Loucy (cell line): Measurements from ENCODE around the gene TRIM40.

Experiments
- H2AFZ ChIP-seq: fragments of 200-600 bp; sonication (generic); 2 replicates; pipeline ENCODE4 v1.6.0; 2016; ENCODE audit warnings: antibody characterized with exemption, mild to moderate bottlenecking, low read length, moderate library complexity
- H3F3A ChIP-seq: fragments of 200-600 bp; 2 replicates; pipeline ENCODE4 v1.6.0; 2016; ENCODE audit warnings: antibody characterized with exemption, low read depth, mild to moderate bottlenecking
- H3K27me3 ChIP-seq: fragments of 200-600 bp; sonication (generic); 2 replicates; pipeline ENCODE4 v1.6.1; 2014; ENCODE audit warnings: low read length, mild to moderate bottlenecking; ENCODE audit not compliant: insufficient read depth, poor library complexity, severe bottlenecking
- H3K36me3 ChIP-seq: fragments of 200-600 bp; sonication (generic); 2 replicates; pipeline ENCODE4 v1.6.1; 2016; ENCODE audit warnings: low read length; ENCODE audit not compliant: insufficient read depth
- H3K4me1 ChIP-seq: fragments of 200-600 bp; sonication (generic); 2 replicates; pipeline ENCODE4 v1.5.1; 2014; ENCODE audit warnings: low read length, mild to moderate bottlenecking; ENCODE audit not compliant: insufficient read depth, poor library complexity, severe bottlenecking
- H3K4me2 ChIP-seq: fragments of 200-600 bp; sonication (generic); 2 replicates; pipeline ENCODE4 v1.6.0; 2014; ENCODE audit warnings: antibody characterized with exemption, low read length, low read depth, mild to moderate bottlenecking; ENCODE audit not compliant: poor library complexity, severe bottlenecking
- H3K4me3 ChIP-seq: fragments of 200-600 bp; sonication (generic); 2 replicates; pipeline ENCODE4 v1.5.1; 2014; ENCODE audit warnings: low read length, mild to moderate bottlenecking, mixed read lengths; ENCODE audit not compliant: poor library complexity, severe bottlenecking
- H3K79me2 ChIP-seq: fragments of 200-600 bp; sonication (generic); 2 replicates; pipeline ENCODE4 v1.6.1; 2014; ENCODE audit warnings: low read length; ENCODE audit not compliant: insufficient read depth
- H3K9ac ChIP-seq: fragments of 200-600 bp; sonication (generic); 2 replicates; pipeline ENCODE4 v1.6.0; 2014; ENCODE audit warnings: mild to moderate bottlenecking, low read depth, low read length, moderate library complexity; ENCODE audit not compliant: poor library complexity, severe bottlenecking
- H3K9me2 ChIP-seq: fragments of 200-600 bp; sonication (generic); replicated peaks from 2 replicates; pipeline ENCODE4 v1.6.1; 2016; ENCODE audit warnings: low read depth, low read length, mixed read lengths
- H3K9me3 ChIP-seq: fragments of 200-600 bp; sonication (generic); 2 replicates; pipeline ENCODE4 v1.6.1; 2014; ENCODE audit warnings: mild to moderate bottlenecking, antibody characterized with exemption, low read length, low read depth; ENCODE audit not compliant: insufficient read depth
- H4K20me1 ChIP-seq: fragments of 200-600 bp; sonication (generic); 2 replicates; pipeline ENCODE4 v1.6.0; 2014; ENCODE audit warnings: antibody characterized with exemption, low read length, mild to moderate bottlenecking; ENCODE audit not compliant: insufficient read depth, poor library complexity, severe bottlenecking
- EZH2phosphoT487 ChIP-seq: fragments of 200-600 bp; IDR thresholded peaks from 2 replicates; pipeline ENCODE4 v1.6.1; 2018; ENCODE audit warnings: antibody characterized with exemption, mild to moderate bottlenecking, moderate library complexity, borderline replicate concordance
- TF ChIP-seq, protein P1 (sequence below): fragments of 200-600 bp; sonication (generic); conservative IDR thresholded peaks from 2 replicates; pipeline ENCODE4 v1.5.1; 2014; ENCODE audit warnings: mild to moderate bottlenecking, antibody characterized with exemption, low read length

TRIM40 gene

DNA sequence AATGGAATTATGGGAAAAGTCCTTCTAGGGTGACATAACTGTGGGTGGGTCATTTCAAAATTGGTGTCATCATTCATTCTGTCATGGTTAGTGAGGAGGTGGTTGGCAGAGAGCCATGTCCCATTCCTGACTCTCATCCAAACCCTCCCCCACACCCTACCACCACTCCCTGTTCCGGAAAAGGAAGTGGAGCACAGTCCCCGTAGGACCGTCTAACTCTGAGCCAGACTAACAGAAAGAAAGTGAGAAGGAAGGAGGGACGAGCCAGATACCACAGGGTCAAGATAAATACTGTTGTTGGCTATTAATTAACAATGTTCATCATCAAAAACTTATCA is 20.3 kb downstream of the TRIM40 start:
- no peak overlapping the region for H2AFZ ChIP-seq
- no peak overlapping the region for H3K4me3 ChIP-seq
- H3K9me3 ChIP-seq, result no peaks in the 10 kb centered on the region
- no peak for TF ChIP-seq EZH2phosphoT487
- H3K27me3 ChIP-seq, result no peaks in the 10 kb centered on the region
- peaks cover 32% of the 10 kb centered on the region for H3K4me1 ChIP-seq
- H3K9ac ChIP-seq, result no peak overlapping the region
- H3K4me2 ChIP-seq, result no peak overlapping the region
- H3K9me2 ChIP-seq, result no peaks in the 10 kb centered on the region
- no peaks in the 10 kb centered on the region for H3F3A ChIP-seq
- no peaks in the 10 kb centered on the region for H3K79me2 ChIP-seq
- H3K36me3 ChIP-seq, result no peaks in the 10 kb centered on the region
- no peaks in the 10 kb centered on the region for H4K20me1 ChIP-seq

DNA sequence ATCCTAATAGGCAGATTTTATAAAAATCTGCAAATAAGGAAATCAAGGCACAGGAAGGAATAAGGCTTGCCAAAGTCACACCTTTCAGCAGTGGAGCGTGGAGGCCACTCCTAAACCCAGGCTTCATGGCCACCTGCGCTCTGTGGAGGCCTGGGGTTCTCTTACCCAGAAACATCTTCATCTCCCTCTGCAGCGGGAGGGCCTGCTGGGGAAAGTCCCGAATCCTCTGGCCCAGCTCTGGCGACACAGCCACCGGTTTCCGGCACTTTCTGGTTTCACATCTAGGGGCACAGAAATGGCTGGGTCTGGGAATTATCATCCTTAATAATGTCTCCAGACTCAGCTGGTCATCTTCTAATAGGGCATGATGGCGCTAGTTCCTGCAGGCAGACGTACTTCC is 20.8 kb downstream of the TRIM40 start:
- Histone ChIP-seq H4K20me1 (no peaks in the 10 kb centered on the region), H3K4me3 (no peak overlapping the region), H3K9me3 (no peaks in the 10 kb centered on the region), H2AFZ (no peak overlapping the region), H3K4me1 (peaks cover 27% of the 10 kb centered on the region), H3K36me3 (no peaks in the 10 kb centered on the region), H3K4me2 (no peak overlapping the region), H3F3A (no peaks in the 10 kb centered on the region), H3K9me2 (no peaks in the 10 kb centered on the region), H3K79me2 (no peaks in the 10 kb centered on the region), H3K27me3 (no peaks in the 10 kb centered on the region), H3K9ac (no peak overlapping the region)
- no peak for TF ChIP-seq EZH2phosphoT487
- TF ChIP-seq, protein P1, sequence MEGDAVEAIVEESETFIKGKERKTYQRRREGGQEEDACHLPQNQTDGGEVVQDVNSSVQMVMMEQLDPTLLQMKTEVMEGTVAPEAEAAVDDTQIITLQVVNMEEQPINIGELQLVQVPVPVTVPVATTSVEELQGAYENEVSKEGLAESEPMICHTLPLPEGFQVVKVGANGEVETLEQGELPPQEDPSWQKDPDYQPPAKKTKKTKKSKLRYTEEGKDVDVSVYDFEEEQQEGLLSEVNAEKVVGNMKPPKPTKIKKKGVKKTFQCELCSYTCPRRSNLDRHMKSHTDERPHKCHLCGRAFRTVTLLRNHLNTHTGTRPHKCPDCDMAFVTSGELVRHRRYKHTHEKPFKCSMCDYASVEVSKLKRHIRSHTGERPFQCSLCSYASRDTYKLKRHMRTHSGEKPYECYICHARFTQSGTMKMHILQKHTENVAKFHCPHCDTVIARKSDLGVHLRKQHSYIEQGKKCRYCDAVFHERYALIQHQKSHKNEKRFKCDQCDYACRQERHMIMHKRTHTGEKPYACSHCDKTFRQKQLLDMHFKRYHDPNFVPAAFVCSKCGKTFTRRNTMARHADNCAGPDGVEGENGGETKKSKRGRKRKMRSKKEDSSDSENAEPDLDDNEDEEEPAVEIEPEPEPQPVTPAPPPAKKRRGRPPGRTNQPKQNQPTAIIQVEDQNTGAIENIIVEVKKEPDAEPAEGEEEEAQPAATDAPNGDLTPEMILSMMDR, result no peak

DNA sequence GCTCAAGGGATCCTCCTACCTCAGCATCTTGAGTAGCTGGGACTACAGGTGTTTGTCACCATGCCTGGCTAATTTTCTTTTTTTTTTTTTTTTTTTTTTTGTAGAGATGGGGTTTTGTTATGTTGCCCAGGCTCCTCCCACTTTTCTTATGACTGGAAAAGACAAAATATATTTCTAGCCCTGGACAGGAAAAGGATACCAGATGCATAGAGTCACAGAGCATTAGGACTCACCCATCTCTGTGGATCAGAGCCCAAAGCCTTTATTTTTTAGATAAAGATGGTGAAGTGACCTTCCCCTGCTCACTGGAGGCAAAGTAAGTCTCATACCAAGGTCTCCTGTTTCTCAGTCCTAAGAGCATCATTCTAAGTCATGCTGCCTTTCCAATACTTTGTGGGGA is 21.6 kb downstream of the TRIM40 start:
- Histone ChIP-seq H3K79me2 (no peaks in the 10 kb centered on the region), H2AFZ (peak overlapping the region; percentile 42), H3K27me3 (no peaks in the 10 kb centered on the region), H3K36me3 (no peaks in the 10 kb centered on the region), H3K9me2 (no peaks in the 10 kb centered on the region), H3K4me1 (peaks cover 24% of the 10 kb centered on the region), H3F3A (no peaks in the 10 kb centered on the region), H3K9ac (no peak overlapping the region), H3K4me3 (no peak overlapping the region), H3K9me3 (no peaks in the 10 kb centered on the region), H3K4me2 (peak overlapping the region; percentile 4), H4K20me1 (no peaks in the 10 kb centered on the region)
- no peak for TF ChIP-seq EZH2phosphoT487
- TF ChIP-seq, protein P1, result no peak

DNA sequence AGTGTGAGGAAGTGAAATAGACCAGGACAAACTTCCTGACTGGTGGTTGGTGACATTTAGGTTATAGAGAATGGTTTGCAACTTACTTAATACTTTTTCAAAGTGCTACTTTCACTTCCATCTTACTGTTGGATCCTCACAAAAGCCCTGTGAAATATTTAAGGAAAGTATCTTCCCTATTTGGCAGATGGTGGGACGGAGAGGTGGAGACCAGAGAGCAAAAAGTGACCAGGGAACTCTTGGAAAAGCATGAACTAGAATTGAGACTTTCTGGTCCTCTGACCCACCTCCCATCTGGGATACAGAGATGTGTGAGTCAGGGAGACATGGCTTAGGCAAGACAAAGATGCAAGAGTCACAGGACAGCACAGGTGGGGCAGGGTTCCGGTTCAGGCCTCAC is 22.1 kb downstream of the TRIM40 start:
- Histone ChIP-seq H3K9me3 (no peaks in the 10 kb centered on the region), H3K9me2 (no peaks in the 10 kb centered on the region), H3K36me3 (no peaks in the 10 kb centered on the region), H3K27me3 (no peaks in the 10 kb centered on the region), H3K79me2 (no peaks in the 10 kb centered on the region), H3K4me3 (no peak overlapping the region), H4K20me1 (no peaks in the 10 kb centered on the region), H3K4me2 (peak overlapping the region; percentile 4), H3K4me1 (peaks cover 23% of the 10 kb centered on the region), H2AFZ (peak overlapping the region; percentile 42), H3K9ac (no peak overlapping the region), H3F3A (no peaks in the 10 kb centered on the region)
- no peak for TF ChIP-seq EZH2phosphoT487
- TF ChIP-seq, protein P1, result no peak
